Endothelial cell of umbilical vein (primary cell): ENCODE results near the gene RAB44.

Experiments used
- CTCF ChIP-seq, 2 donors: IDR thresholded peaks; 1 replicate in 1 of 2; 2 replicates in 1 of 2; pipeline ENCODE4 v1.5.1; 2011; ENCODE audit warnings: low read length in 2 of 2, mild to moderate bottlenecking in 2 of 2, moderate library complexity in 2 of 2, control low read depth in 1 of 2, inconsistent platforms in 1 of 2, low read depth in 1 of 2; ENCODE audit not compliant: insufficient read depth in 1 of 2; ENCODE audit errors: extremely low read depth in 1 of 2
- EZH2 ChIP-seq: IDR thresholded peaks from 2 replicates; pipeline ENCODE4 v1.6.1; 2012; ENCODE audit warnings: borderline replicate concordance, low read depth, mild to moderate bottlenecking, moderate library complexity, low read length, inconsistent platforms; ENCODE audit not compliant: severe bottlenecking
- GATA2 ChIP-seq: IDR thresholded peaks from 2 replicates; pipeline ENCODE4 v1.7.0; 2011; ENCODE audit warnings: low read depth, mild to moderate bottlenecking, moderate library complexity, mixed read lengths, low read length; ENCODE audit not compliant: insufficient read length, insufficient read depth
- POLR2A ChIP-seq: IDR thresholded peaks from 2 replicates; pipeline ENCODE4 v1.6.1; 2012; ENCODE audit warnings: low read depth, mild to moderate bottlenecking, control low read depth, low read length
- POLR2AphosphoS5 ChIP-seq: IDR thresholded peaks from 2 replicates; pipeline ENCODE4 v1.6.1; 2012; ENCODE audit warnings: low read depth, mild to moderate bottlenecking, control low read depth, low read length, moderate library complexity; ENCODE audit not compliant: insufficient read depth
- TF ChIP-seq, protein P1 (sequence below): IDR thresholded peaks from 2 replicates; pipeline ENCODE4 v1.6.1; 2011; ENCODE audit not compliant: insufficient read depth, insufficient read length

DNA sequence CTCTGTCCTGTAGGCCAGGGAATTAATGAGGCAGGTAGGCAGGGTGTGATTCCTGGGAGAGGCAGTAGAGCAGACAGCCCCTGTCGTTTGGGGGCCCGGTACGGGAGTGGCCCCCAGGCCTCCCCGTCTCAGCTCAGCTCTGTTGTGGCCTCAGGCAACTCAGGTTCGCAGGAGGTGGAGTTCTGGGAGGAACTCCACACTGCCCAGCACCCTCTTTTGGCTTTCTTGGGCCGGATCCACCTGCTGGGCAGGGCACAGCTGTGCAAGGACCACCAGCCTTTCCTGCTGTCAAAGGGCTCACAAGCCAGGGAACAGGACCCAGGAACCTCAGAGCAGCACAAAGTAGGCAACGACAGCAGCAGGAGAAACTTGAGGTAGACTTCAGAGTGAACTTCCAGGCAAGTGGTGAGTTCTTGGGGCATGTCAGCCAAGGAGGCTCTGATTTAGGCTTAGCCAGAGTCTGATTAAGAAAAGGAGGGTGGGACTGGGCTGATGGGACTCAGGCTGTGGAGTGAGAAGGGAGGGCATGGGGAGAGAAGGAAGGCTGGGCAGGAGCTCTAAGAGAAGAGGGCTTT is 36.9 kb downstream of the RAB44 start:
- TF ChIP-seq CTCF (IDR thresholded peaks at IDR 0.05; ENCODE audit: extremely low read depth in 1 of 2, insufficient read depth in 1 of 2, low read depth in 1 of 2, low read length in 2 of 2) (no peak), POLR2AphosphoS5 (no peak), POLR2A (no peak), EZH2 (no peak), GATA2 (no peak)
- TF ChIP-seq, protein P1, sequence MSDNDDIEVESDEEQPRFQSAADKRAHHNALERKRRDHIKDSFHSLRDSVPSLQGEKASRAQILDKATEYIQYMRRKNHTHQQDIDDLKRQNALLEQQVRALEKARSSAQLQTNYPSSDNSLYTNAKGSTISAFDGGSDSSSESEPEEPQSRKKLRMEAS = no peak
